Nephron (organoid): ENCODE data around the gene PIERCE2.
"Not testable (repeated sequence)": the region's sequence is repeated elsewhere in the genome, so short reads cannot be mapped to it uniquely, and the experiment has no call there.

Experiments used
- H3K27ac Mint-ChIP-seq, 3 experiments: 2 replicates each; pipeline ENCODE4 v1.8.0; 2020; ENCODE audit warnings: mixed read lengths in 3 of 3, mild to moderate bottlenecking in 2 of 3, moderate library complexity in 1 of 3
- H3K27me3 Mint-ChIP-seq: 2 replicates; pipeline ENCODE4 v1.8.0; 2021; ENCODE audit warnings: low read depth, mild to moderate bottlenecking, moderate library complexity, mixed read lengths
- H3K36me3 Mint-ChIP-seq: 2 replicates; pipeline ENCODE4 v1.8.0; 2020; ENCODE audit warnings: low read depth, mixed read lengths
- H3K4me1 Mint-ChIP-seq: 2 replicates; pipeline ENCODE4 v1.8.0; 2020; ENCODE audit warnings: mixed read lengths
- H3K4me3 Mint-ChIP-seq, 3 experiments: 2 replicates each; pipeline ENCODE4 v1.8.0; 2020; ENCODE audit warnings: mild to moderate bottlenecking in 3 of 3, mixed read lengths in 3 of 3, moderate library complexity in 2 of 3
- H3K9me3 Mint-ChIP-seq: 2 replicates; pipeline ENCODE4 v1.8.0; 2020; ENCODE audit warnings: mixed read lengths
- TF ChIP-seq, protein P1 (sequence below), 3 experiments: fragments of 200-600 bp; sonication (generic); IDR thresholded peaks; one replicate each; pipeline ENCODE4 v1.5.0; 2021; ENCODE audit warnings: antibody characterized with exemption in 3 of 3; ENCODE audit not compliant: unreplicated experiment in 3 of 3

Gene PIERCE2

DNA sequence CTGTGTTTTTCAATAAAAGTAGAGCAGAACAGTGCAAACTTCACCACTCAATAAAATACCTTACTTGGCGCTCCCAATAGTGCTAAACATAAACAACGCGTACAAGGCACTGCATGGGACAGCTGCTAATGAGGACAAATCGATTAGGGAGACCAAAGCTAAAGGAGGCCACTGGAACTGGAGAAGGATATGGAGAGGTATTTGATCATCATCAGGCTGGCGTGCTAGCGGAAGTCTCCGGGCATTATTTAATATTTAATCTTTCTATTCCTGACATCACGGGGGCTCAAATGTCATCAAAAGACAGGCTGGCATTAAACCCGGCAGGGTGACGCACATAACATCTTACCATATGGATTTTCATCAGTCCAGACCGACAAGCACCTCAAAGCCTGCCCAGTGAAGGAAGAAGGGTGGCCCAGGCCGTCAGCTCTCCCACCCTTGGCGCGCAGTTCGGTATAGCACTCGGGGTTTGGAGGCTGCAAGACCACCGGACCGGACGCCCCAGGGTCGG, 740 bp upstream of the PIERCE2 start:
- H3K36me3 Mint-ChIP-seq: no peaks in the 10 kb centered on the region
- H3K9me3 Mint-ChIP-seq: no peaks in the 10 kb centered on the region
- TF ChIP-seq, protein P1, sequence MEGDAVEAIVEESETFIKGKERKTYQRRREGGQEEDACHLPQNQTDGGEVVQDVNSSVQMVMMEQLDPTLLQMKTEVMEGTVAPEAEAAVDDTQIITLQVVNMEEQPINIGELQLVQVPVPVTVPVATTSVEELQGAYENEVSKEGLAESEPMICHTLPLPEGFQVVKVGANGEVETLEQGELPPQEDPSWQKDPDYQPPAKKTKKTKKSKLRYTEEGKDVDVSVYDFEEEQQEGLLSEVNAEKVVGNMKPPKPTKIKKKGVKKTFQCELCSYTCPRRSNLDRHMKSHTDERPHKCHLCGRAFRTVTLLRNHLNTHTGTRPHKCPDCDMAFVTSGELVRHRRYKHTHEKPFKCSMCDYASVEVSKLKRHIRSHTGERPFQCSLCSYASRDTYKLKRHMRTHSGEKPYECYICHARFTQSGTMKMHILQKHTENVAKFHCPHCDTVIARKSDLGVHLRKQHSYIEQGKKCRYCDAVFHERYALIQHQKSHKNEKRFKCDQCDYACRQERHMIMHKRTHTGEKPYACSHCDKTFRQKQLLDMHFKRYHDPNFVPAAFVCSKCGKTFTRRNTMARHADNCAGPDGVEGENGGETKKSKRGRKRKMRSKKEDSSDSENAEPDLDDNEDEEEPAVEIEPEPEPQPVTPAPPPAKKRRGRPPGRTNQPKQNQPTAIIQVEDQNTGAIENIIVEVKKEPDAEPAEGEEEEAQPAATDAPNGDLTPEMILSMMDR (IDR thresholded peaks at IDR 0.05; ENCODE audit: unreplicated experiment in 3 of 3): no peak
- H3K4me3 Mint-ChIP-seq: peak overlapping the region; percentile 93 to 99 (median 97)
- peaks cover 13% of the 10 kb centered on the region for H3K4me1 Mint-ChIP-seq
- H3K27ac Mint-ChIP-seq: peak overlapping the region; percentile 62 to 87 (median 87)
- H3K27me3 Mint-ChIP-seq: no peaks in the 10 kb centered on the region

DNA sequence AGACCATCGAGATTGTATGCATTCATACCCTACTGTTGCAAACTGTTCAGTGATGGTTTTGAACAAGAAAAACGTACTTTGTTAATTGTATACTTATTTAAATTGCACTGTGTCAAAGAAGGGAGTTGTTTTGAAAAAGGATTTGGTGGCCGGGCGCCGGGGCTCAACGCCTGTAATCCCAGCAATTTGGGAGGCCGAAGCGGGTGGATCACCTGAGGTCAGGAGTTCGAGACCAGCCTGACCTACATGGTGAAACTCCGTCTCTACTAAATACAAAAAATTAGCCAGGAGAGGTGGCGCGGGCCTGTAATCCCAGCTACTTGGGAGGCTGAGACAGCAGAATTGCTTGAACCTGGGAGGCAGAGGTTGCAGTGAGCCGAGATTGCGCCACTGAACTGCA, 681 bp downstream of the PIERCE2 start:
- H3K27ac Mint-ChIP-seq: peak overlapping the region; percentile 62 to 93 (median 87)
- not testable (repeated sequence) for H3K9me3 Mint-ChIP-seq, H3K36me3 Mint-ChIP-seq, H3K27me3 Mint-ChIP-seq
- peaks cover 13% of the 10 kb centered on the region for H3K4me1 Mint-ChIP-seq
- H3K4me3 Mint-ChIP-seq: peak overlapping the region; percentile 93 to 99 (median 97)

DNA sequence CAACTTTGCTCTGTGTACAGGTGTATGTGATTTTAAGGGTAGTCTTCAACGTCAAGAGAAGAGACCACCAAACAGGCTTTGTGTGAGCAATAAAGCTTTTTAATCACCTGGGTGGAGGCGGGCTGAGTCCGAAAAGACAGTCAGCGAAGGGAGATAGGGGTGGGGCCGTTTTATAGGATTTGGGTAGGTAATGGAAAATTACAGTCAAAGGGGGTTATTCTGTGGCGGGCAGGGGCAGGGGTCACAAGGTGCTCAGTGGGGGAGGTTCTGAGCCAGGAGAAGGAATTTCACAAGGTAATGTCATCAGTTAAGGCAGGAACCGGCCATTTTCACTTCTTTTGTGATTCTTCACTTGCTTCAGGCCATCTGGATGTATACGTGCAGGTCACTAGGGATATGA, 9.4 kb downstream of the PIERCE2 start:
- not testable (repeated sequence) for H3K27me3 Mint-ChIP-seq, H3K9me3 Mint-ChIP-seq, H3K4me1 Mint-ChIP-seq, H3K4me3 Mint-ChIP-seq, H3K27ac Mint-ChIP-seq, H3K36me3 Mint-ChIP-seq

DNA sequence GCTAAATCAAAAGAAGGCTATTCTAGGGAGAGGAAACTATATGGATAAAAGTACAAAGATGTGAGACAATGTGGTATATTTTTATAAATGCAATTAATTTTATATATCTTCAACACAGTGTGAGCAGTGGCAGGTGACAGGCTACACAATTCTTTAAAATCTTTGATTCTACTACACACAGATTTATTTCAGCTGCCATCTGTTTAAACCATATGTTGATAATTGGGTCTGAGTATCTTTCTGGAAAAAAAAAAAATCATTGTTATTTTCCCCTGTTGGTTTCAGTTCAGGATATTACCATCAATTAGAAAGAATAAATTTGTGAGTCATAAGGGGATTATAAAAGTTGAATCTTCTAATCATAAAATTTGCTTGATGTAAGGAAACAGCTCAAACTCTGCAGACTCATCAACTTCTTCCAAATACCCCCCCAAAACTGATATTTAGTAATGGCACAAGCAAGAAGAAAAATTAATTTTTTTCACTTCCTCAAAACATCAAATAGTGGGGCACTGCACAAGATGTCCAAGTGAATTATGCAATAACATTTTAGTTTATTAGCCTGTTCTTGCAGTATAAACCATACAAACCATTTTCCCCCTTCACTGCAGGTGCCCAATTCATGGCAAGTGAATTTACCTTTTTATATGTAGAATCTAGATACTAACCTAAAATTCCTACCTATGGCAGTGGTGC, 12.0 kb downstream of the PIERCE2 start:
- TF ChIP-seq, protein P1 (IDR thresholded peaks at IDR 0.05; ENCODE audit: unreplicated experiment in 3 of 3): no peak
- Mint-ChIP-seq H3K4me3 (no peak overlapping the region), H3K9me3 (no peaks in the 10 kb centered on the region), H3K27ac (no peak overlapping the region), H3K27me3 (no peaks in the 10 kb centered on the region), H3K4me1 (no peaks in the 10 kb centered on the region), H3K36me3 (peaks cover 6% of the 10 kb centered on the region)

DNA sequence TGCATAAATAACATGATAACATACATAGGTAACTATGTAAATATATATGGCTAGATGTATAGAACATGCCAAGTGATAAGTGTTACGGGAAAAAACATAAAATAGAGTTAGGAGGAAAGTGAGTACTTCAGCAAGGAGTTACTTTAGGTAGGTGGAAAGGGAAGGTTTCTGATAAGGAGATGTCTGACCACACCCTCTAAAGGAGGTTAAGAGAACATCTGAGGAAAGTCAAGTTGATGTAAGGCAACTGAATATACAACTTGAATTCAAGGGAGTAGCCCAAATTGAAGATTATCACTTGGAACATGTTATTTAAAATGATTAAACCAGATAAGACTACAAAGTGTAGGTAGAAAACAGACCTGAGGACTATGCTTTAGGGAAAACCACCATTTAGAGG, 13.8 kb downstream of the PIERCE2 start:
- Mint-ChIP-seq H3K4me3 (no peak overlapping the region), H3K9me3 (no peaks in the 10 kb centered on the region), H3K4me1 (no peaks in the 10 kb centered on the region), H3K27me3 (no peaks in the 10 kb centered on the region), H3K27ac (no peak overlapping the region), H3K36me3 (peaks cover 6% of the 10 kb centered on the region)
- TF ChIP-seq, protein P1 (IDR thresholded peaks at IDR 0.05; ENCODE audit: unreplicated experiment in 3 of 3): no peak

DNA sequence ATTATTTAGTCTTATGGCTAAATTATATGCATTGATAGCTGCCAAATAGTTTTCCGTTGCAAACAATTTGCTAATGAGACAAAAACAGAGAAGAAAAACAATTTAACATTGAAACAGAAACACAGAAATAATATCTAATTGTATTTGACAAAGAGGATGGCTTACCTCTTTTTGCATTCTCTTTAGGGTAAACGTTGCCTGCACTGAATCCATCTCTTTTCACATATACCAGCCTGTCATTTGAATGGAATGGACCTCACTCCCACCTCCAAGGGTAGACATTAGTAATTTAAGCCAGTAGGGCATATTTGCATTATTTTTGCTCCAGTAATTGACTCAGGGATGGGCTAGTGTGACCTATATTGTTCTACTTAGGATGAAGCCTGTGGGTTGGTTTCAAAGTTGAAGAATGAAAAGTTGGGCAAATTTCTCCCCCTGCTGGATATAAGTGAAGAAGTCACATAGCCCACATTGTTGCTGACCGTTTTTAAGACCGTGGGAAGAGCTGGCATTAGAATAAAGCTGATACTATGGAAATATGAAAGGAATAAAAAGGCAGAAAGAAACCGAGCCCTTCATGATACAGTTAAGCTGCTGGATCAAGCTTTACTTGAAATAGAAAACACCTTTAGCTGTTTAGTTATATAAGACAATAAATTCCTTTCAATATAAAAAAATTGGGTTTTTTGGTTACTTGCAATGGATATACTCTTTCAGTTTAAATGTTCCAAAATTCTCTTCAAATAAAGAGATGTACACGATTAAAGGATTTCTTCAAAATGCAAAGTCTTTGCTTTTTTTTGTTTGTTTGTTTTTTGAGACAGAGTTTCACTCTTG, 26.9 kb downstream of the PIERCE2 start:
- Mint-ChIP-seq H3K36me3 (peaks cover 17% of the 10 kb centered on the region), H3K4me1 (no peaks in the 10 kb centered on the region), H3K4me3 (no peak overlapping the region), H3K9me3 (no peaks in the 10 kb centered on the region), H3K27ac (no peak overlapping the region), H3K27me3 (no peaks in the 10 kb centered on the region)
- TF ChIP-seq, protein P1 (IDR thresholded peaks at IDR 0.05; ENCODE audit: unreplicated experiment in 3 of 3): peak; percentile 53 to 56 (median 55)

DNA sequence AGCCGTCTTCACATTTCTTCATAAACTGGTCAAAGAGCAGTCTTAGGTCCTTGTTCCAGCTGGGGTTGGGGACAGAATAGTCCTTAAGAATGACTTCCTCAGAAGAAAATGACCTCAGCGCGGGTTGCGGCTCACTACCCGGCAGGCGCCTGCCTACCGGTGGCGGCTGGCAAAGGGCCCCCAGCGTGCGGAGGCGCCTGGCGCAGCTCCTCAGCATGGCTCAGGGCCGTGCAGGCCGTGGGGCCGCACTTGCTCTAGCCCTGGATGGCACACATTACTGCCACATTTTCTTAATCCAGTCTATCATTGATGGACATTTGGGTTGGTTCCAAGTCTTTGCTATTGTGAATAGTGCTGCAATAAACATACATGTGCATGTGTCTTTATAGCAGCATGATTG, 34.8 kb downstream of the PIERCE2 start:
- not testable (repeated sequence) for H3K27ac Mint-ChIP-seq, H3K4me3 Mint-ChIP-seq, H3K27me3 Mint-ChIP-seq, H3K4me1 Mint-ChIP-seq
- peaks cover 38% of the 10 kb centered on the region for H3K36me3 Mint-ChIP-seq
- H3K9me3 Mint-ChIP-seq: peaks cover 22% of the 10 kb centered on the region

DNA sequence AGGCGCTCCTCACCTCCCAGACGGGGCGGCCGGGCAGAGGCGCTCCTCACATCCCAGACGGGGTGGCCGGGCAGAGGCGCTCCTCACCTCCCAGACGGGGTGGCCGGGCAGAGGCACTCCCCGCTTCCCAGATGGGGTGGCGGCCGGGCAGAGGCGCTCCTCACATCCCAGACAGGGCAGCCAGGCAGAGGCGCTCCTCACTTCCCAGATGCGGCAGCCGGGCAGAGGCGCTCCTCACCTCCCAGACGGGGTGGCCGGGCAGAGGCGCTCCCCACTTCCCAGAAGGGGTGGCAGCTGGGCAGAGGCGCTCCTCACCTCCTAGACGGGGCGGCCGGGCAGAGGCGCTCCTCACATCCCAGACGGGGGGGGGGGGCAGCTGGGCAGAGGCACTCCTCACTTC, 37.6 kb downstream of the PIERCE2 start:
- H3K27ac Mint-ChIP-seq, H3K27me3 Mint-ChIP-seq, H3K4me3 Mint-ChIP-seq, H3K4me1 Mint-ChIP-seq: not testable (repeated sequence)
- Mint-ChIP-seq H3K9me3 (peaks cover 30% of the 10 kb centered on the region), H3K36me3 (peaks cover 54% of the 10 kb centered on the region)

DNA sequence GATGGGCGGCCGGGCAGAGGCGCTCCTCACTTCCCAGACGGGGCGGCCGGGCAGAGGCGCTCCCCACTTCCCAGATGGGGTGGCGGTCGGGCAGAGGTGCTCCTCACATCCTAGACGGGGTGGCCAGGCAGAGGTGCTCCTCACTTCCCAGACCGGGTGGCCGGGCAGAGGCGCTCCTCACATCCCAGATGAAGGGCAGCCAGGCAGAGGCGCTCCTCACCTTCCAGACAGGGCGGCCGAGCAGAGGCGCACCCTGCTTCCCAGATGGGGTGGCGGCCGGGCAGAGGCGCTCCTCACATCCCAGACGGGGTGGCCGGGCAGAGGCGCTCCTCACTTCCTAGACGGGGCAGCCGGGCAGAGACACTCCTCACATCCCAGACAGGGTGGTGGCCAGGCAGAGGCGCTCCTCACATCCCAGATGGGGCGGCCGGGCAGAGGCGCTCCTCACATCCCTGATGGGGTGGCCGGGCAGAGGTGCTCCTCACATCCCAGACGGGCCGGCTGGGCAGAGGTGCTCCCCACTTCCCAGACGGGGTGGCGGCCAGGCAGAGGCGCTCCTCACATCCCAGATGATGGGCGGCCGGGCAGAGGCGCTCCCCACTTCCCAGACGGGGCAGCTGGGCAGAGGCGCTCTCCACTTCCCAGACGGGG, 38.2 kb downstream of the PIERCE2 start:
- Mint-ChIP-seq H3K9me3 (peaks cover 30% of the 10 kb centered on the region), H3K36me3 (peaks cover 59% of the 10 kb centered on the region)
- not testable (repeated sequence) for H3K4me1 Mint-ChIP-seq, H3K27ac Mint-ChIP-seq, H3K27me3 Mint-ChIP-seq, H3K4me3 Mint-ChIP-seq

DNA sequence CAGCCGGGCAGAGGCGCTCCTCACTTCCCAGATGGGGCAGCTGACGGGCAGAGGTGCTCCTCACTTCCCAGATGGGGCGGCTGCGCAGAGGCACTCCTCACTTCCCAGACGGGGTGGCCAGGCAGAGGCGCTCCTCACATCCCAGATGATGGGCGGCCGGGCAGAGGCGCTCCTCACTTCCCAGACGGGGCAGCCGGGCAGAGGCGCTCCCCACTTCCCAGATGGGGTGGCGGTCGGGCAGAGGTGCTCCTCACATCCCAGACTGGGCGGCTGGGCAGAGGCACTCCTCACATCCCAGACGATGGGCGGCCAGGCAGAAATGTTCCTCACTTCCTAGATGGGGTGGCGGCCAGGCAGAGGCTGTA, 38.7 kb downstream of the PIERCE2 start:
- H3K4me1 Mint-ChIP-seq, H3K4me3 Mint-ChIP-seq, H3K27ac Mint-ChIP-seq, H3K27me3 Mint-ChIP-seq: not testable (repeated sequence)
- Mint-ChIP-seq H3K36me3 (peaks cover 59% of the 10 kb centered on the region), H3K9me3 (peaks cover 30% of the 10 kb centered on the region)
